Kidney epithelial cell (primary cell): Measurements from ENCODE around the gene C1QL2. TPM values are rescaled to one million over a fixed set of nuclear protein-coding genes. Genes with fewer than 3 reads are reported as not detected.

Experiments used
- DNase-seq: peaks from one replicate; pipeline ENCODE4 v3.0.0-alpha.2; 2010; ENCODE audit warnings: low read depth
- H3K27me3 ChIP-seq: 2 replicates; pipeline ENCODE4 v1.6.0; 2011; ENCODE audit warnings: low read length; ENCODE audit not compliant: control insufficient read depth, insufficient read depth
- H3K36me3 ChIP-seq: 2 replicates; pipeline ENCODE4 v1.5.1; 2011; ENCODE audit warnings: low read length; ENCODE audit not compliant: control insufficient read depth, insufficient read depth
- H3K4me3 ChIP-seq: 2 replicates; pipeline ENCODE4 v1.5.1; 2011; ENCODE audit warnings: low read depth, mild to moderate bottlenecking, control low read depth, low read length
- CTCF ChIP-seq: IDR thresholded peaks from 2 replicates; pipeline ENCODE4 v1.5.1; 2011; ENCODE audit warnings: mild to moderate bottlenecking, moderate library complexity, low read length, control low read depth, inconsistent platforms; ENCODE audit not compliant: insufficient read depth, poor library complexity, severe bottlenecking
- total RNA-seq: library from RNA; depleted of rRNA; stranded (reverse); fragments of >200 nt; gene quantifications from 2 replicates; pipeline ENCODE4 v1.2.3, GENCODE V29; 2015

C1QL2 gene
- total RNA-seq, 1 donor from 2014 or later: not detected

- no peak for TF ChIP-seq CTCF
- Histone ChIP-seq H3K36me3 (no peaks in the 10 kb centered on the region), H3K4me3 (no peak overlapping the region), H3K27me3 (peaks cover 70% of the 10 kb centered on the region)
- DNase-seq: no peak
Measured at GRCh38 chr2:119157850-119158511, 570 bp downstream of the C1QL2 start.

DNA sequence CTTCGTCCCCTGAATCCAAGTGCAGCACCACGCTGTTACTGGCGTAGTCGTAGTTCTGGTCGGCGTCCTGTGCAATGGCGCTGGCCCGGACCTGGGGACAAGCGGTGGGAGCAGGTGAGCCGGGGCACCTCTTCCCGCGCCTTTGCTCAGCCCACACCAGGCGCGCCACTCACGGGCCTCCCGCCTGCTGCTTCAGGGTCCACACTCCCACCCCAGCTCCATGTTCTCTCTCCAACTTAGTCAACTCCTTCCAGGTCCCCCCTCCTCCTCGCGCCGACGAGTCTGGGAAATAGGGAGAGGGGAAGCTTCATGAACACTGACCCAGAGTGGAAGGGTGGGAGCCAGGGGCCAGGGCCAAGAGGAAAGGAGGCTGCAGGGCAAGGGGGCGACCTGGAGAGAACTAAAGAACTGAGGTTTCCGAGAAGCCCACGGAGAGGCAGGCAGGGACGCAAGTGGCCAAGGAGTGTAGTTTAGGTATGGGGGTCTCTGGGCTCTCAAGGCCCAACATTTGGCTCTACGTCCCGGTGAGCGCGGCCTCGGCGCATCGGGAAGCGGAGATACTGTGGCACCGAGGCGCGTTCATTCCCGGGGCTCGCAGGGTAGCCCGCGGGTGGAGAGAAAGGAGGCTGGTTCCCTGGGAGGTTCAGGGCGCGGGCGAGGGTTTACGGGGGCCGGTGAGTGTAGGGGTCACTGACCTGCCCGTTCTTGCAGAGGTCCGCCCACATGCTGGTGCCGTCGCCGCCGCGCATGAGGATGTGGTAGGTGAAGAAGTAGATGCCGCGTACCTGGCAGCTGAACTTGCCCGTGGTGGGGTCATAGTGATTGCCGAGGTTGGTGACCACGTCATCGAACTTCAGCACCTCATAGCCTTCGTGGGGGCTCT is 1.4 kb downstream of the C1QL2 start:
- H3K27me3 ChIP-seq: peaks cover 72% of the 10 kb centered on the region
- TF ChIP-seq CTCF: no peak
- no peak overlapping the region for H3K4me3 ChIP-seq
- no peaks in the 10 kb centered on the region for H3K36me3 ChIP-seq
- DNase-seq: no peak

GRCh38 chr2:119156105-119156890 is 2.3 kb downstream of the C1QL2 start:
- no peak for DNase-seq
- H3K27me3 ChIP-seq: peaks cover 75% of the 10 kb centered on the region
- H3K4me3 ChIP-seq: no peak overlapping the region
- H3K36me3 ChIP-seq: no peaks in the 10 kb centered on the region
- no peak for TF ChIP-seq CTCF

- H3K4me3 ChIP-seq: no peak overlapping the region
- TF ChIP-seq CTCF: no peak
- no peak for DNase-seq
- no peaks in the 10 kb centered on the region for H3K36me3 ChIP-seq
- H3K27me3 ChIP-seq: peaks cover 76% of the 10 kb centered on the region
Measured at GRCh38 chr2:119155633-119156032, 2.9 kb downstream of the C1QL2 start.

DNA sequence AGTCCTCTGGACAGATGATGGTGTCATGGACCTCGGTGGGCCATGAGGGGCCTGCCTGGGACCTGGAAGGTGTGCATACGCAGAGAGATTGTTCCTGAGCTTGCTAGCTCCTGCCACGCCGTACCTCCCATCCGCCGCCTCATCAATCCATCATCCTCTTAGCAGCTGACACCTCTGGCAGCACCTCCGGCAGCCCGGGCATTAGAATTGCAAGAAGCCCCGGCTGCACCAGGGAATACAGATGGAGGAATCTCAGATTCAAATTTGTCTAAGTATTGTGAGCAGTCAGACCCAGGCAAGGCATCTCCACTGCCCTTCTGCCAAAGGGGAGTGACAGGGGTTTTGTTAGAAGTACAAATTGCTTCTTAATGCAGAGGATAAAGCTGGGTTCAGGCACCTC is 4.5 kb downstream of the C1QL2 start:
- Histone ChIP-seq H3K36me3 (no peaks in the 10 kb centered on the region), H3K27me3 (peaks cover 72% of the 10 kb centered on the region), H3K4me3 (no peak overlapping the region)
- no peak for DNase-seq
- no peak for TF ChIP-seq CTCF
